HEK293T (cell line): ENCODE results near the gene MITD1.
A peak's percentile ranks its signal among the peaks of the same experiment; 100 is the strongest.

Experiments used
- CTCF ChIA-PET: fragments of 350-600 bp; formaldehyde crosslinking; extraction: SDS; loops from one replicate; lab custom pipeline; 2021; ENCODE audit warnings: antibody characterized with exemption, inconsistent platforms; lab: Yijun Ruan, JAX
- POLR2A ChIA-PET: fragments of 350-600 bp; formaldehyde crosslinking; extraction: SDS; loops from one replicate; lab custom pipeline; 2020; ENCODE audit warnings: antibody characterized with exemption, inconsistent platforms; lab: Yijun Ruan, JAX
- DNase-seq: peaks from one replicate; pipeline ENCODE4 v3.0.0; 2012; ENCODE audit warnings: mixed read lengths; ENCODE audit errors: extremely low spot score
- ARNT ChIP-seq: fragments of 450-650 bp; IDR thresholded peaks from 2 replicates; pipeline ENCODE4 v1.6.1; 2017; ENCODE audit warnings: mild to moderate bottlenecking
- BHLHE40 ChIP-seq: fragments of 450-650 bp; IDR thresholded peaks from 2 replicates; pipeline ENCODE4 v1.6.1; 2016; ENCODE audit warnings: mild to moderate bottlenecking, moderate library complexity, borderline replicate concordance
- CTBP1 ChIP-seq: fragments of 450-650 bp; IDR thresholded peaks from 2 replicates; pipeline ENCODE4 v1.6.1; 2016; ENCODE audit warnings: borderline replicate concordance
- ELF4 ChIP-seq: fragments of 450-650 bp; IDR thresholded peaks from 2 replicates; pipeline ENCODE4 v1.6.1; 2017; ENCODE audit warnings: antibody characterized with exemption
- FOXA1 ChIP-seq: fragments of 450-650 bp; IDR thresholded peaks from 2 replicates; pipeline ENCODE4 v1.6.1; 2016; ENCODE audit warnings: mild to moderate bottlenecking
- FOXK2 ChIP-seq: fragments of 450-650 bp; IDR thresholded peaks from 2 replicates; pipeline ENCODE4 v1.6.1; 2016; ENCODE audit warnings: mild to moderate bottlenecking
- FOXM1 ChIP-seq: fragments of 450-650 bp; IDR thresholded peaks from 2 replicates; pipeline ENCODE4 v1.6.1; 2017; ENCODE audit warnings: mild to moderate bottlenecking, borderline replicate concordance
- HDGF ChIP-seq: fragments of 450-650 bp; IDR thresholded peaks from 2 replicates; pipeline ENCODE4 v1.6.1; 2017; ENCODE audit warnings: antibody characterized with exemption, borderline replicate concordance
- L3MBTL2 ChIP-seq: fragments of 450-650 bp; conservative IDR thresholded peaks from 2 replicates; pipeline ENCODE4 v1.6.1; 2016; ENCODE audit warnings: mild to moderate bottlenecking
- LEF1 ChIP-seq: fragments of 450-650 bp; IDR thresholded peaks from 2 replicates; pipeline ENCODE4 v1.6.1; 2017; ENCODE audit warnings: mild to moderate bottlenecking, borderline replicate concordance
- NFRKB ChIP-seq: fragments of 450-650 bp; IDR thresholded peaks from 2 replicates; pipeline ENCODE4 v1.6.1; 2016; ENCODE audit warnings: mild to moderate bottlenecking, moderate library complexity
- PKNOX1 ChIP-seq: fragments of 450-650 bp; IDR thresholded peaks from 2 replicates; pipeline ENCODE4 v1.6.1; 2016
- SP1 ChIP-seq: fragments of 450-650 bp; IDR thresholded peaks from 2 replicates; pipeline ENCODE4 v1.6.1; 2017
- SUZ12 ChIP-seq: fragments of 450-650 bp; IDR thresholded peaks from 2 replicates; pipeline ENCODE4 v1.6.1; 2016; ENCODE audit warnings: mild to moderate bottlenecking
- TARDBP ChIP-seq: fragments of 450-650 bp; IDR thresholded peaks from 2 replicates; pipeline ENCODE4 v1.6.1; 2016
- ZNF384 ChIP-seq: fragments of 450-650 bp; IDR thresholded peaks from 2 replicates; pipeline ENCODE4 v1.6.1; 2016

Gene MITD1

GRCh38 chr2:99180755-99181623 is at the start of gene MITD1, which contains the start of gene MRPL30:
MITD1 (minus strand) TSS chr2:99181058; CDS start chr2:99180981, 77 bp downstream.
MRPL30 (plus strand) TSS chr2:99181184; CDS start chr2:99186204, 5,020 bp downstream.
- peak; percentile 84 for DNase-seq
- TF ChIP-seq TARDBP (peak; percentile 64), CTBP1 (peak; percentile 92), FOXK2 (no peak), SUZ12 (no peak), SP1 (no peak), L3MBTL2 (peak; percentile 80), ELF4 (peak; percentile 92)
- ChIA-PET POLR2A (interaction anchor here (0.5 to 3.2 kb wide), 13 partner anchors 11 to 800 kb away, joined by 3 to 31 read pairs (median 4); partner anchors contain the start of genes C2orf15, EIF5B, LIPT1 and TSGA10), CTCF (interaction anchor here (0.7 kb wide), 2 partner anchors 156 to 684 kb away, joined by 3 read pairs; no protein-coding TSS in a partner anchor)

GRCh38 chr2:99217929-99218501 is 37.2 kb upstream of the MITD1 start:
- TF ChIP-seq FOXA1 (no peak), PKNOX1 (no peak), LEF1 (no peak), TARDBP (no peak), FOXM1 (no peak), ARNT (no peak), L3MBTL2 (no peak), BHLHE40 (no peak), NFRKB (no peak), SP1 (no peak), FOXK2 (no peak), SUZ12 (no peak), CTBP1 (no peak), ELF4 (no peak), HDGF (no peak), ZNF384 (no peak)
- no peak for DNase-seq
- POLR2A ChIA-PET = no interaction called here
- CTCF ChIA-PET = no interaction called here

GRCh38 chr2:99216096-99216495 is 35.2 kb upstream of the MITD1 start:
- no peak for DNase-seq
- TF ChIP-seq HDGF (no peak), TARDBP (no peak), PKNOX1 (no peak), ELF4 (no peak), SUZ12 (no peak), SP1 (no peak), L3MBTL2 (no peak), BHLHE40 (no peak), ZNF384 (no peak), NFRKB (no peak), FOXA1 (no peak), FOXM1 (no peak), LEF1 (no peak), ARNT (no peak), FOXK2 (no peak), CTBP1 (no peak)
- ChIA-PET CTCF (interaction anchor here (1.4 kb wide), 1 partner anchor 9 kb away, joined by 3 read pairs; no protein-coding TSS in a partner anchor), POLR2A (no interaction called here)

- no peak for DNase-seq
- ChIA-PET CTCF (no interaction called here), POLR2A (no interaction called here)
- TF ChIP-seq LEF1 (no peak), FOXM1 (no peak), ZNF384 (no peak), FOXA1 (no peak), ELF4 (no peak)
These were observed 24.6 kb upstream of the MITD1 start for GRCh38 chr2:99205491-99205890.

GRCh38 chr2:99201959-99202678 is 21.3 kb upstream of the MITD1 start:
- TF ChIP-seq PKNOX1 (no peak), NFRKB (no peak), SP1 (no peak), ZNF384 (no peak), ARNT (no peak), CTBP1 (no peak), LEF1 (no peak), SUZ12 (no peak), FOXM1 (no peak), FOXA1 (no peak), L3MBTL2 (no peak), TARDBP (no peak), BHLHE40 (no peak), ELF4 (no peak)
- DNase-seq = no peak
- CTCF ChIA-PET = interaction anchor here (0.6 to 1.1 kb wide), 2 partner anchors 10 to 235 kb away, joined by 3 to 4 read pairs; no protein-coding TSS in a partner anchor
- POLR2A ChIA-PET = no interaction called here
